Measurements from ENCODE around the gene PIGM.

Gene PIGM

DNA sequence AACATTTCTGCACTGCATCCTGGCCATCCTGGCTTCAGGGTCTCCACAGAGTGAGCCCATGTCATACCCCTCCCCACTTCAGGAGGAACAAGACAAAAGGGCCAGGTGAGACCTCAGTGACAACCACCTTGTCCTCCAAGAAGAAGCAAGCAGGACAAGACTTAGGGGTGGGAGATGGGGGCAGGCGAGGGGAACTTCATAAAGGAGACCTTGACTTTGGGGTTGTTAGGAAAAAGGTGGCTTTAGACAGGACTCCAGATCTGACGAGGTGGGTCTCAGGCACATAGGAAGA lies 53.7 kb downstream of the PIGM start:
- no peak for DNase-seq
- Histone ChIP-seq H3K79me2 (ENCODE audit: insufficient read depth, low read length) (no peaks in the 10 kb centered on the region), H4K20me1 (ENCODE audit: insufficient read depth, low read length) (0 out of 2 replicates have a peak, but pooled peaks cover 2% of the 10 kb centered on the region), H3K36me3 (ENCODE audit: insufficient read depth, low read length) (no peaks in the 10 kb centered on the region), H3K27ac (ENCODE audit: low read length) (no peak overlapping the region), H3K27me3 (ENCODE audit: insufficient read depth, low read length, poor library complexity) (peaks cover 35% of the 10 kb centered on the region), H3K9me3 (ENCODE audit: insufficient read depth, low read length, severe bottlenecking) (no peaks in the 10 kb centered on the region), H3K4me2 (ENCODE audit: insufficient read depth, low read length) (no peak overlapping the region), H2AFZ (ENCODE audit: low read depth, low read length) (no peak overlapping the region), H3K4me1 (ENCODE audit: insufficient read depth, low read length) (no peaks in the 10 kb centered on the region), H3K4me3 (ENCODE audit: low read depth in 1 of 2, low read length in 2 of 2) (no peak overlapping the region), H3K9ac (ENCODE audit: low read depth, low read length) (no peak overlapping the region)
- TF ChIP-seq, protein P1, sequence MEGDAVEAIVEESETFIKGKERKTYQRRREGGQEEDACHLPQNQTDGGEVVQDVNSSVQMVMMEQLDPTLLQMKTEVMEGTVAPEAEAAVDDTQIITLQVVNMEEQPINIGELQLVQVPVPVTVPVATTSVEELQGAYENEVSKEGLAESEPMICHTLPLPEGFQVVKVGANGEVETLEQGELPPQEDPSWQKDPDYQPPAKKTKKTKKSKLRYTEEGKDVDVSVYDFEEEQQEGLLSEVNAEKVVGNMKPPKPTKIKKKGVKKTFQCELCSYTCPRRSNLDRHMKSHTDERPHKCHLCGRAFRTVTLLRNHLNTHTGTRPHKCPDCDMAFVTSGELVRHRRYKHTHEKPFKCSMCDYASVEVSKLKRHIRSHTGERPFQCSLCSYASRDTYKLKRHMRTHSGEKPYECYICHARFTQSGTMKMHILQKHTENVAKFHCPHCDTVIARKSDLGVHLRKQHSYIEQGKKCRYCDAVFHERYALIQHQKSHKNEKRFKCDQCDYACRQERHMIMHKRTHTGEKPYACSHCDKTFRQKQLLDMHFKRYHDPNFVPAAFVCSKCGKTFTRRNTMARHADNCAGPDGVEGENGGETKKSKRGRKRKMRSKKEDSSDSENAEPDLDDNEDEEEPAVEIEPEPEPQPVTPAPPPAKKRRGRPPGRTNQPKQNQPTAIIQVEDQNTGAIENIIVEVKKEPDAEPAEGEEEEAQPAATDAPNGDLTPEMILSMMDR (IDR thresholded peaks at IDR 0.05; ENCODE audit: borderline replicate concordance, extremely low read depth, low read length, poor library complexity, severe bottlenecking) = no peak
- no peak for TF ChIP-seq EZH2 (IDR thresholded peaks at IDR 0.05; ENCODE audit: borderline replicate concordance, low read depth, low read length, severe bottlenecking)
- ATAC-seq (ENCODE audit: insufficient read depth, low read depth) = no peak

DNA sequence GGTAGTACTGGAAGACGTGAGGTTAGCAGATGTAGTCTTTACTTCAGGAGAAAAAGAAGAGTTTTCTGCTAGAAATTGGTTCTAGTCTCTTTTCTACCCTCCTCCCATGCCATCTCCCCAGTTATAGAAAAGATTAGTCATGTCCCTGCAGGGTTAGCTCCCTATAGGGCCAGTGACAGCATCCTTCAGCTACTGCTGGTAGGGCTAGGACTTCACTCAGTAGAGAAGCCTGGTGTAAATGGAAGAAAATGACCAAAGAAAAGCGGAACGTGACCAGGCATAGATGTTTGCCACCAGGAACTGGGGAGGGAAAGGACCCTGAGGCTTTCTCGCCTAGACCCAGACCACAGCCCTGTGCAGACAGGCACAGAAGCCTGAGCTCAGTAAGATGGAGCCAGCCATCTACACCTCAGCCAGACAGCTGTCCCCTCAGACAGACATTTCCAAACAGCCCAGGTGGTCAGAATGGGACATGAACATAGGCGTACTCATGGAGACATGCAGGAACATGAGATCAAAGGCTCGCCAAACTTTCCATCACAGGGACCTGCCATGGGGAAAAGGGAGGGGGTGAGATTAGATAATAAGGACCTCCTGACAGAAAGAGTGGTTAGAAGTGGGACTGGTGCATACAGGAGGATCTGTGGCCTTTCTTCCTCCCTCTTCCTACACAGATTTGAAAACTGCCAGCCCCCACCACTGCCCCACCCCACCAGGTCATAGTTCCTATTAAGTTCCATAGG lies 54.3 kb downstream of the PIGM start:
- Histone ChIP-seq H3K4me3 (ENCODE audit: low read depth in 1 of 2, low read length in 2 of 2) (no peak overlapping the region), H3K9me3 (ENCODE audit: insufficient read depth, low read length, severe bottlenecking) (no peaks in the 10 kb centered on the region), H3K27ac (ENCODE audit: low read length) (no peak overlapping the region), H3K36me3 (ENCODE audit: insufficient read depth, low read length) (no peaks in the 10 kb centered on the region), H3K79me2 (ENCODE audit: insufficient read depth, low read length) (no peaks in the 10 kb centered on the region), H2AFZ (ENCODE audit: low read depth, low read length) (no peak overlapping the region), H3K4me1 (ENCODE audit: insufficient read depth, low read length) (no peaks in the 10 kb centered on the region), H3K27me3 (ENCODE audit: insufficient read depth, low read length, poor library complexity) (peaks cover 36% of the 10 kb centered on the region), H3K9ac (ENCODE audit: low read depth, low read length) (no peak overlapping the region), H3K4me2 (ENCODE audit: insufficient read depth, low read length) (no peak overlapping the region), H4K20me1 (ENCODE audit: insufficient read depth, low read length) (0 out of 2 replicates have a peak, but pooled peaks cover 2% of the 10 kb centered on the region)
- ATAC-seq (ENCODE audit: insufficient read depth, low read depth) (no peak), DNase-seq (no peak)
- TF ChIP-seq, protein P1 (IDR thresholded peaks at IDR 0.05; ENCODE audit: borderline replicate concordance, extremely low read depth, low read length, poor library complexity, severe bottlenecking) = no peak
- TF ChIP-seq EZH2 (IDR thresholded peaks at IDR 0.05; ENCODE audit: borderline replicate concordance, low read depth, low read length, severe bottlenecking) = no peak

Data from DND-41 (cell line).